HTERT RPE-1 (cell line): Measurements from ENCODE around the gene GSTM3.
"Not testable (repeated sequence)": the region's sequence is repeated elsewhere in the genome, so short reads cannot be mapped to it uniquely, and the experiment has no call there.

Experiments used
- in situ Hi-C: fragments of 300-500 bp; cut with MboI; formaldehyde crosslinking; loops from 4 replicates; pipeline ENCODE4 v1.14.3; 2020; ENCODE audit warnings: low sequenced_read_pairs

Gene GSTM3

GRCh38 chr1:109732390-109732881 is 8.4 kb downstream of the GSTM3 start:
- in situ Hi-C loops, result no loop called here

DNA sequence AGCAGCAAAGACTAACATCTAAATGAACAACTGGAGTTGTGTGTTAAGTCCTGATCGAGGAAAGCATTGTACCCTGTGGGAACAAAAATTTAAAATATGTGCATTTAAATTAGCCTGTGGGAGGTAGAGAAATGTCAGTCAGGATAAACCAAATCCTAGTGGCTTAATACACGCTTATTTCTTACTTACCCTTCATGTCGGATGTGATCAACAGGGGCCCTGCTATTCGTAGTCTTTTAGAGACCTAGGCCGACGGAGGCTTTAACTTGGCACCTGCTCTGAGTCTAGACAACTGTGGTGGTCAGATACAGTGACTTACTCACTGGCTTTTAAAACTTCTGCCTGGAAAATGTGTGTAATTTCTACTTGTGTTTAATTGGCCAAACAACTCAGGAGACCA is 10.2 kb downstream of the GSTM3 start:
- in situ Hi-C loops, result no loop called here

GRCh38 chr1:109728870-109729269 is 12.0 kb downstream of the GSTM3 start:
- in situ Hi-C loops, result no loop called here

GRCh38 chr1:109726728-109727373 is 14.0 kb downstream of the GSTM3 start:
- in situ Hi-C loops, result no loop called here

DNA sequence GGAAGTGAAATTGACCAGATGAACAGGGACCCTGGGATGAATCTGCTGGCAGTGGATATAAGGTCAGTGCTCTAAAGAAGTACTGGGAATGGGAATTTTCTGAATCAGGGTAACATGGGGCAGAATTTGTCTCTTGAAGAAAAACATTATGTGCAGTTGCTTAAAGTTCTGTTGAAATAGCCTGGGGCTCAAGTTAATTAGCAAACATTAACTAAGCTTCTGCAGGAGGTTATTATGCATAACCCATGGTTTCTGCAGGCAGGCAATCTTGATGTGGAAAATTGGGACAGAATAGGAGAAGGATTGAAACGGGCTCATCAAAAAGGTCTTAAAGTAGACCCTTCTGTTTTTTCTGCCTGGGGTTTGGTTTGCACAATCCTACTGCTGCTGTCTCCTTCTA is 14.8 kb downstream of the GSTM3 start:
- in situ Hi-C loops, result no loop called here

DNA sequence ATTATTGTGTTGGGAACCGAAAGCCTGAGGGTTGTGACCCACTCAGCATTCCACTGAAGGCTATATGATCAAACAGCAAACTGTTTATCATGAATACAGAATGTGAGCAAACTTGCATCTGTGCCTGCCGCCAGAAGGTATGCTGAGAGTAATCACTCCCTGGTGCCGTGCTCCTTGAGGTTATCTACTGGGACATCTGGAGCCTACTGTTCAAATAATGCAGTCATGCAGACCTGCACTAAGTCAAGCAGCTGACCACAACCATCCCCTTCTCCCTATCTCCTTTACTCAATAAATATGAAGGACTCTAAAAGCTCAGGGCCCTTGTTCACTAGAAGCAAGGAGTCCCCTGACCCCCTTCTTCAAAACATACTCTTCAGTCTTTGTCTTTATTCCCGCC is 15.3 kb downstream of the GSTM3 start:
- in situ Hi-C loops, result no loop called here

DNA sequence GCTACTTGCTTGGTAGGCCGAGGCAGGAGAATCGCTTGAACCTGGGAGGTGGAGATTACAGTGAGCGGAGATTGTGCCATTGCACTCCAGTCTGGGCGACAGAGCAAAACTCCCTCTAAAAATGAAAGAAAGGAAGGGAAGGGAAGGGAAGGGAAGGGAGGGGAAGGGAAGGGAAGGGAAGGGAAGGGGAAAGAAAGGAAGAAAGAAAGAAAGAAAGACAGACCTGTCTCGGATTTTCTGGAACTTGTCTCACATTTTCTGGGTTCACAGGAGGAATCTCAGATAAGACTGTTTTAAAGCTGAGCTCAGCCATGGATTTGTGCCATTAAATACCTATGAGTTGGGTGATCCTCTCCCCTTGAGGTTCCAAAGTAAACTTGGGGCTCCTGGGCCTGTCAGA is 15.9 kb downstream of the GSTM3 start:
- in situ Hi-C loops, result no loop called here

- in situ Hi-C loops, result no loop called here
Measured at GRCh38 chr1:109722908-109723691, 17.7 kb downstream of the GSTM3 start.

- in situ Hi-C loops, result no loop called here
Measured at GRCh38 chr1:109721971-109722370, 18.9 kb downstream of the GSTM3 start.

- in situ Hi-C loops, result no loop called here
Measured at GRCh38 chr1:109721042-109721441, 19.8 kb downstream of the GSTM3 start.

DNA sequence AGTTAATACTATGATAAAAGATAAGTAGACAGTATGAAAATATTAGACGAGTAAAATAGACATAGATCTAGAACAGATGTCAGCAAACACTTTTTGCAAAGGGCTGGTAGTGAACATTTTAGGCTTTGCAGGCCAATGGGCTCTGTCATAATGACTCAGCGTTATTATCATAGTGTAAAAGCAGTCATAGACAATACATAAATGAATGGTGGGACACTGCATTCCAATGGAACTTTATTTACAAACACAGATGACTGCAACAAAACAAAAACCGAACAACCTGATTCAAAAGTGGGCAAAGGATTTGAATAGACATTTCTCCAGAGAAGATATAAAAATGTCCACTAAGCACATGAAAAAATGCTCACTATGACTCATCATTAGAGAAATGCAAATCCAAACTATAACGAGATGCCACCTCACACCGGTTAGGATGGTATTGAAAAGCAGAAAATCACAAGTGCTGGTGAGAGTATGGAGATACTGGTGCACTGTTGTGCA is 21.5 kb downstream of the GSTM3 start:
- in situ Hi-C loops, result no loop called here

DNA sequence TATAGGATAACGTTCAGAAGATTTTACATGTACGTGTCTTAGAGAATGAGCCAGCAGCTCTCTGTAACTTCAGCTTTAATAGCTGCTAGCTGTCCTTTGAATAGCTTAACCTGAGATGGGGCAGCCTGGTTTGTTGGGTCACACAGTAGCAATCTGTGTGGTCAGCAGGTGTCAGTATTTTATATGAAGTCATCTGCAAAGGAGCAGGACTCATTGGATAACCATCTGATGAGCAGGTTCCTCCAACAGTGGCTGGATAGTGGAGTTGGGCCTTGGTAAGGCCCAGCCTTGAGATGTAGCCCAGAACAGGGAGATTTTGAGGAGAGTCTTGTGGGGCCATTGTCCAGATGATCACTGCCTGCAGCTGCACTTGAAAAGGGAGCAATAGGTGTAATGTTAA is 22.3 kb downstream of the GSTM3 start:
- in situ Hi-C loops, result no loop called here

- in situ Hi-C loops, result no loop called here
Measured at GRCh38 chr1:109717729-109718128, 23.1 kb downstream of the GSTM3 start.

DNA sequence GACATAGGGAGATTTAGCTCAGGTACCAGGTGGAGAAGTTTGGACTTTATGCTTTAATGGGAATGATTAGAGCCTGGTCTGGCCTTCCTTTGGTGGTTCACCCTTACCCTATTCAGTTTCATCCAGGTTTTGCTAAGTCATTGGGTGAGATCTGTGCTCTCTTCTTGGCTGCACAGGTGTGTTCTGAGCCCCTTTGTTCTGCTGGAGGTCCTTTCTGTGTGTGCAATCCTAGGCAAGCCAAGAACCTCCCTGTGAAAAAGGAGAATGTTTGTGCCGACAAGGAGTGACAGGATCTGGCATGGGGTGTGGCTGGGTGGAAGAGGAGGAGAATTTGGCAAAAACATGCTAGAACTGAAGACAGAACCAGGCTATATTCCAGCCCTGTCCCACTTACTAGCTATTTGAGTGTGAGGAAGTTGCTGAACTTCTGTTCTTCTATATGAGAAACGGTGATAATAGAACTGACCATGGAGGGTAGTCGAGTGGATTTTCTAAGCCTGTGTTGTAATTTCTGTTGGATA is 24.2 kb downstream of the GSTM3 start:
- in situ Hi-C loops, result no loop called here

GRCh38 chr1:109716121-109716520 is 24.7 kb downstream of the GSTM3 start:
- in situ Hi-C loops, result no loop called here

- in situ Hi-C loops, result no loop called here
Measured at GRCh38 chr1:109714661-109715372, 26.0 kb downstream of the GSTM3 start.

- in situ Hi-C loops, result no loop called here
Measured at GRCh38 chr1:109713636-109714035, 27.2 kb downstream of the GSTM3 start.

- in situ Hi-C loops, result no loop called here
Measured at GRCh38 chr1:109712321-109712864, 28.4 kb downstream of the GSTM3 start.

DNA sequence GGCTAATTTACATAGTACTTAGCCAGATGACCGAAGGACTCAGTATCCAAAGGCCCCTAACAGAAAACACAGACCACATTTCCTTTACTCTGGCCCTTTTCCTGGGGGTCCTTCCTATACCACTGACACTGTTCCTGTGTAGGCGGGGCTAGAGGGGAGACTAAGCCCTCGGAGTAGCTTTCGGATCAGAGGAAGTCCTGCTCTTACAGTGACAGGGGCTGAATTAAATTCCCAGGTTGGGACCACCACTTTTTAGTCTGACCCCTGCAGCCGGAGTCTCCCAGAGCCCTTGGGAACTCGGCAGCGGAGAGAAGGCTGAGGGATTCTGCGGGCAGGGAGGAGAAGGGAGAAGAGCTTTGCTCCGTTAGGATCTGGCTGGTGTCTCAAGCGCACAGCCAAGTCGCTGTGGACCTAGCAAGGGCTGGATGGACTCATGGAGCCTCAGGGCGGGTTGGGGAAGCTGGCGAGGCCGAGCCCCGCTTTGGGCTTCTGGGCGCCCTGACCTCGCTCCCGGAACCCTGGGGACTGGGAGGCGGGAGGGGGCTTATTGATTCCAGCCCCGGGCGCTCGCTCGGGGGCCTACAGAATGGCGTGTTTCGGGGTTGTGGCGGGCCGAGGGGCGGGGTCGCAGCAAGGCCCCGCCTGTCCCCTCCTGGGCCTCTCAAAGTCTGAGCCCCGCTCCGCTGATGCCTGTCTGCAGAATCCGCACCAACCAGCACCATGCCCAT is 29.1 kb downstream of the GSTM3 start, which contains the start of gene GSTM5:
Gene GSTM5, plus strand, starts transcription at position 659 of the 728 bp plus-strand sequence. Its CDS starts 62 bp downstream, at position 721.
- in situ Hi-C loops, result not testable (repeated sequence)

DNA sequence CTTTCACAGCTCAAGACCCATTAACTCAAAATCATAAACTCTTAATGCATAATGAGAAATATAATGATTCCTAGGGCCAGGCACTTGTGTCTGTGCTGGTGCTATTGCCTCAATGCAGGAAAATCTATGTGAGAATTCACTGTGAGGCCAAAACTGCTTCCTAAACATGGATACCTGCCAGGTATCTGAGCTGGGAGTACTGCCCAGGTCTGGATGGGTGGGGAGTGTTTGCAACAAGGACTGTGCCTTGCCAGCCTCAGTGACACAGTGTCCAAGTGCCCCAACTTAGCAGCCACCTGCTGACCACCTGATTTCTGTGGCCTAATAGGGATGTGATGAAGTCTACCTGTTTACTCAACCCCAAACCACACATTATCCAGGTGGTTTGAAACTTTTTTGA is 31.0 kb downstream of the GSTM3 start:
- in situ Hi-C loops, result not testable (repeated sequence)
